LHCN-M2 (cell line): ENCODE measurements around the gene GEMIN2. TPM values are rescaled to one million over a fixed set of nuclear protein-coding genes. Genes with fewer than 3 reads are reported as not detected.
"Not testable (repeated sequence)": the region's sequence is repeated elsewhere in the genome, so short reads cannot be mapped to it uniquely, and the experiment has no call there.

Experiments used
- DNase-seq: peaks from one replicate; pipeline ENCODE4 v3.0.0-alpha.2; 2012; ENCODE audit warnings: low read depth
- total RNA-seq: library from RNA; depleted of rRNA; stranded (reverse); fragments of >200 nt; gene quantifications from 2 replicates; pipeline ENCODE4 v1.2.3, GENCODE V29; 2014; rRNA removed

Gene GEMIN2
- total RNA-seq, 1 experiment from 2014 or later, result 33.6 TPM

GRCh38 chr14:39176263-39177167, 62.4 kb downstream of the GEMIN2 start:
- no peak for DNase-seq

- no peak for DNase-seq
Measured at GRCh38 chr14:39177168-39177545, 63.0 kb downstream of the GEMIN2 start.

- DNase-seq, result no peak
Measured at GRCh38 chr14:39179042-39179441, 64.9 kb downstream of the GEMIN2 start.

- DNase-seq, result no peak
Measured at GRCh38 chr14:39180553-39180952, 66.4 kb downstream of the GEMIN2 start.

GRCh38 chr14:39181026-39181692, 67.0 kb downstream of the GEMIN2 start:
- DNase-seq, result no peak

GRCh38 chr14:39181693-39182047, 67.5 kb downstream of the GEMIN2 start:
- DNase-seq, result no peak

- DNase-seq, result no peak
Measured at GRCh38 chr14:39182770-39183684, 68.9 kb downstream of the GEMIN2 start.

GRCh38 chr14:39183685-39184003, 69.5 kb downstream of the GEMIN2 start:
- not testable (repeated sequence) for DNase-seq

GRCh38 chr14:39184628-39185255, 70.6 kb downstream of the GEMIN2 start:
- no peak for DNase-seq

- DNase-seq, result no peak
Measured at GRCh38 chr14:39185256-39186049, 71.3 kb downstream of the GEMIN2 start.

Other genes with a start within 250 kb of the GEMIN2 start
- gene SEC23A, start 11.1 kb upstream of the GEMIN2 start, total RNA-seq, result 140 and 211 TPM in 2 replicates
- gene TRAPPC6B, start 56.0 kb downstream of the GEMIN2 start, total RNA-seq, result 15.1 and 23.5 TPM in 2 replicates
- gene PNN, start 60.9 kb downstream of the GEMIN2 start, total RNA-seq, result 27.5 and 32.2 TPM in 2 replicates
- gene MIA2, start 119.6 kb downstream of the GEMIN2 start, total RNA-seq, result 11.1 and 11.3 TPM in 2 replicates